HEK293 (cell line): ENCODE measurements around the gene EEFSEC.

Experiments
- CTCF ChIA-PET: fragments of 350-600 bp; formaldehyde crosslinking; extraction: SDS; loops from one replicate; lab custom pipeline; 2021; ENCODE audit warnings: antibody characterized with exemption; lab: Yijun Ruan, JAX
- POLR2A ChIA-PET: fragments of 300-600 bp; formaldehyde crosslinking; extraction: SDS; loops from one replicate; lab custom pipeline; 2020; ENCODE audit warnings: antibody characterized with exemption, inconsistent platforms; lab: Yijun Ruan, JAX
- H3K27ac ChIP-seq: fragments of 200-500 bp; sonication (Bioruptor generic); 2 replicates; pipeline ENCODE4 v1.5.1; 2014; ENCODE audit warnings: low read depth, low read length, control low read depth, inconsistent platforms; ENCODE audit errors: extremely low read depth
- H3K36me3 ChIP-seq, 2 experiments: fragments of 200-500 bp in 1 of 2; sonication (Bioruptor generic) in 1 of 2; 1 replicate in 1 of 2; 2 replicates in 1 of 2; pipeline ENCODE4 v1.5.1; 2014 to 2017; ENCODE audit warnings: inconsistent platforms in 2 of 2, low read length in 2 of 2; ENCODE audit not compliant: control insufficient read depth in 2 of 2, insufficient read depth in 1 of 2
- H3K4me1 ChIP-seq: fragments of 200-500 bp; sonication (Bioruptor generic); 2 replicates; pipeline ENCODE4 v1.5.1; 2014; ENCODE audit warnings: mild to moderate bottlenecking, low read length, inconsistent platforms; ENCODE audit not compliant: control insufficient read depth, insufficient read depth
- H3K4me3 ChIP-seq: 2 replicates; pipeline ENCODE4 v1.5.1; 2011; ENCODE audit warnings: low read depth, mild to moderate bottlenecking, control low read depth, low read length, moderate library complexity
- H3K9me3 ChIP-seq: fragments of 200-500 bp; sonication (Bioruptor generic); 2 replicates; pipeline ENCODE4 v1.5.1; 2014; ENCODE audit warnings: low read depth, low read length, inconsistent platforms; ENCODE audit not compliant: control insufficient read depth, insufficient read depth
- BCL11A ChIP-seq: fragments of 450-650 bp; formaldehyde crosslinking; IDR thresholded peaks from 2 replicates; pipeline ENCODE4 v1.5.1; 2016; ENCODE audit warnings: low read depth, missing biosample characterization, missing genetic modification characterization
- KLF10 ChIP-seq: fragments of 450-650 bp; IDR thresholded peaks from 2 replicates; pipeline ENCODE4 v1.5.1; 2018; ENCODE audit warnings: missing biosample characterization, mild to moderate bottlenecking, missing genetic modification characterization
- SCRT2 ChIP-seq: fragments of 450-650 bp; formaldehyde crosslinking; IDR thresholded peaks from 2 replicates; pipeline ENCODE4 v1.5.1; 2016; ENCODE audit warnings: missing biosample characterization, missing genetic modification characterization
- ZIC2 ChIP-seq: fragments of 450-650 bp; formaldehyde crosslinking; IDR thresholded peaks from 2 replicates; pipeline ENCODE4 v1.5.1; 2016; ENCODE audit warnings: missing biosample characterization, missing genetic modification characterization
- ZNF10 ChIP-seq: fragments of 450-650 bp; formaldehyde crosslinking; IDR thresholded peaks from 2 replicates; pipeline ENCODE4 v1.5.1; 2017; ENCODE audit warnings: missing biosample characterization, missing genetic modification characterization
- ZNF132 ChIP-seq: fragments of 450-650 bp; formaldehyde crosslinking; IDR thresholded peaks from 2 replicates; pipeline ENCODE4 v1.5.1; 2017; ENCODE audit warnings: missing biosample characterization, missing genetic modification characterization, borderline replicate concordance
- ZNF140 ChIP-seq: fragments of 450-650 bp; formaldehyde crosslinking; IDR thresholded peaks from 2 replicates; pipeline ENCODE4 v1.5.1; 2016; ENCODE audit warnings: missing biosample characterization, missing genetic modification characterization
- ZNF223 ChIP-seq: fragments of 450-650 bp; formaldehyde crosslinking; IDR thresholded peaks from 2 replicates; pipeline ENCODE4 v1.5.1; 2016; ENCODE audit warnings: missing biosample characterization, missing genetic modification characterization
- ZNF266 ChIP-seq: fragments of 450-650 bp; formaldehyde crosslinking; IDR thresholded peaks from 2 replicates; pipeline ENCODE4 v1.5.1; 2016; ENCODE audit warnings: missing biosample characterization, missing genetic modification characterization, low read depth
- ZNF37A ChIP-seq: fragments of 450-650 bp; IDR thresholded peaks from 2 replicates; pipeline ENCODE4 v1.5.1; 2018; ENCODE audit warnings: missing biosample characterization, missing genetic modification characterization
- ZNF426 ChIP-seq: fragments of 450-650 bp; formaldehyde crosslinking; IDR thresholded peaks from 2 replicates; pipeline ENCODE4 v1.5.1; 2017; ENCODE audit warnings: missing biosample characterization, missing genetic modification characterization, mild to moderate bottlenecking, inconsistent platforms, moderate library complexity
- ZNF48 ChIP-seq: fragments of 450-650 bp; formaldehyde crosslinking; IDR thresholded peaks from 2 replicates; pipeline ENCODE4 v1.5.1; 2016; ENCODE audit warnings: missing biosample characterization, missing genetic modification characterization
- ZNF558 ChIP-seq: fragments of 450-650 bp; formaldehyde crosslinking; IDR thresholded peaks from 2 replicates; pipeline ENCODE4 v1.5.1; 2016; ENCODE audit warnings: missing biosample characterization, missing genetic modification characterization
- ZNF658 ChIP-seq: fragments of 450-650 bp; formaldehyde crosslinking; IDR thresholded peaks from 2 replicates; pipeline ENCODE4; 2016; ENCODE audit warnings: missing biosample characterization, missing genetic modification characterization
- ZNF792 ChIP-seq: fragments of 450-650 bp; formaldehyde crosslinking; IDR thresholded peaks from 2 replicates; pipeline ENCODE4 v1.5.1; 2016; ENCODE audit warnings: missing biosample characterization, missing genetic modification characterization
- ZNF843 ChIP-seq: fragments of 450-650 bp; formaldehyde crosslinking; IDR thresholded peaks from 2 replicates; pipeline ENCODE4 v1.5.1; 2016; ENCODE audit warnings: missing biosample characterization, missing genetic modification characterization
- TF ChIP-seq, protein P1 (sequence below): fragments of 450-650 bp; formaldehyde crosslinking; IDR thresholded peaks from 2 replicates; pipeline ENCODE4 v1.5.1; 2016; ENCODE audit warnings: missing biosample characterization, missing genetic modification characterization, borderline replicate concordance
- TF ChIP-seq, protein P2 (sequence below): fragments of 450-650 bp; formaldehyde crosslinking; IDR thresholded peaks from 2 replicates; pipeline ENCODE4; 2016; ENCODE audit warnings: missing biosample characterization, missing genetic modification characterization
- TF ChIP-seq, protein P3 (sequence below): fragments of 450-650 bp; formaldehyde crosslinking; IDR thresholded peaks from 2 replicates; pipeline ENCODE4 v1.5.1; 2016; ENCODE audit warnings: missing biosample characterization, missing genetic modification characterization
- TF ChIP-seq, protein P4 (sequence below): fragments of 450-650 bp; formaldehyde crosslinking; IDR thresholded peaks from 2 replicates; pipeline ENCODE4 v1.5.1; 2016; ENCODE audit warnings: missing biosample characterization, missing genetic modification characterization

Gene EEFSEC

GRCh38 chr3:128166971-128167453 is 13.7 kb downstream of the EEFSEC start:
- Histone ChIP-seq H3K4me3 (no peak overlapping the region), H3K27ac (no peak overlapping the region), H3K9me3 (no peaks in the 10 kb centered on the region), H3K36me3 (peaks cover 0 to 5% of the 10 kb centered on the region in 2 experiments; a peak in 1 of 3 replicates), H3K4me1 (no peaks in the 10 kb centered on the region)
- POLR2A ChIA-PET = no interaction called here
- TF ChIP-seq ZNF140 (tag by site-specific recombination) = no peak
- no peak for TF ChIP-seq ZNF558 (tag by site-specific recombination)
- no peak for TF ChIP-seq ZNF266 (tag by site-specific recombination)
- no peak for TF ChIP-seq ZIC2 (tag by site-specific recombination)
- no peak for TF ChIP-seq BCL11A (tag by site-specific recombination)
- TF ChIP-seq, protein P1, sequence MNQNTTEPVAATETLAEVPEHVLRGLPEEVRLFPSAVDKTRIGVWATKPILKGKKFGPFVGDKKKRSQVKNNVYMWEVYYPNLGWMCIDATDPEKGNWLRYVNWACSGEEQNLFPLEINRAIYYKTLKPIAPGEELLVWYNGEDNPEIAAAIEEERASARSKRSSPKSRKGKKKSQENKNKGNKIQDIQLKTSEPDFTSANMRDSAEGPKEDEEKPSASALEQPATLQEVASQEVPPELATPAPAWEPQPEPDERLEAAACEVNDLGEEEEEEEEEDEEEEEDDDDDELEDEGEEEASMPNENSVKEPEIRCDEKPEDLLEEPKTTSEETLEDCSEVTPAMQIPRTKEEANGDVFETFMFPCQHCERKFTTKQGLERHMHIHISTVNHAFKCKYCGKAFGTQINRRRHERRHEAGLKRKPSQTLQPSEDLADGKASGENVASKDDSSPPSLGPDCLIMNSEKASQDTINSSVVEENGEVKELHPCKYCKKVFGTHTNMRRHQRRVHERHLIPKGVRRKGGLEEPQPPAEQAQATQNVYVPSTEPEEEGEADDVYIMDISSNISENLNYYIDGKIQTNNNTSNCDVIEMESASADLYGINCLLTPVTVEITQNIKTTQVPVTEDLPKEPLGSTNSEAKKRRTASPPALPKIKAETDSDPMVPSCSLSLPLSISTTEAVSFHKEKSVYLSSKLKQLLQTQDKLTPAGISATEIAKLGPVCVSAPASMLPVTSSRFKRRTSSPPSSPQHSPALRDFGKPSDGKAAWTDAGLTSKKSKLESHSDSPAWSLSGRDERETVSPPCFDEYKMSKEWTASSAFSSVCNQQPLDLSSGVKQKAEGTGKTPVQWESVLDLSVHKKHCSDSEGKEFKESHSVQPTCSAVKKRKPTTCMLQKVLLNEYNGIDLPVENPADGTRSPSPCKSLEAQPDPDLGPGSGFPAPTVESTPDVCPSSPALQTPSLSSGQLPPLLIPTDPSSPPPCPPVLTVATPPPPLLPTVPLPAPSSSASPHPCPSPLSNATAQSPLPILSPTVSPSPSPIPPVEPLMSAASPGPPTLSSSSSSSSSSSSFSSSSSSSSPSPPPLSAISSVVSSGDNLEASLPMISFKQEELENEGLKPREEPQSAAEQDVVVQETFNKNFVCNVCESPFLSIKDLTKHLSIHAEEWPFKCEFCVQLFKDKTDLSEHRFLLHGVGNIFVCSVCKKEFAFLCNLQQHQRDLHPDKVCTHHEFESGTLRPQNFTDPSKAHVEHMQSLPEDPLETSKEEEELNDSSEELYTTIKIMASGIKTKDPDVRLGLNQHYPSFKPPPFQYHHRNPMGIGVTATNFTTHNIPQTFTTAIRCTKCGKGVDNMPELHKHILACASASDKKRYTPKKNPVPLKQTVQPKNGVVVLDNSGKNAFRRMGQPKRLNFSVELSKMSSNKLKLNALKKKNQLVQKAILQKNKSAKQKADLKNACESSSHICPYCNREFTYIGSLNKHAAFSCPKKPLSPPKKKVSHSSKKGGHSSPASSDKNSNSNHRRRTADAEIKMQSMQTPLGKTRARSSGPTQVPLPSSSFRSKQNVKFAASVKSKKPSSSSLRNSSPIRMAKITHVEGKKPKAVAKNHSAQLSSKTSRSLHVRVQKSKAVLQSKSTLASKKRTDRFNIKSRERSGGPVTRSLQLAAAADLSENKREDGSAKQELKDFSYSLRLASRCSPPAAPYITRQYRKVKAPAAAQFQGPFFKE (tag by site-specific recombination) = no peak
- CTCF ChIA-PET = no interaction called here

- Histone ChIP-seq H3K4me3 (no peak overlapping the region), H3K4me1 (no peaks in the 10 kb centered on the region), H3K36me3 (no peaks in the 10 kb centered on the region), H3K27ac (no peak overlapping the region), H3K9me3 (no peaks in the 10 kb centered on the region)
- TF ChIP-seq ZNF792 (tag by site-specific recombination) (no peak), SCRT2 (no peak), ZNF843 (no peak), ZNF37A (no peak), KLF10 (no peak), ZNF140 (tag by site-specific recombination) (no peak), ZNF223 (tag by site-specific recombination) (no peak), ZNF426 (tag by site-specific recombination) (no peak), ZNF132 (tag by site-specific recombination) (no peak), ZNF48 (tag by site-specific recombination) (no peak), ZNF10 (no peak), ZNF658 (tag by site-specific recombination) (no peak)
- TF ChIP-seq, protein P2, sequence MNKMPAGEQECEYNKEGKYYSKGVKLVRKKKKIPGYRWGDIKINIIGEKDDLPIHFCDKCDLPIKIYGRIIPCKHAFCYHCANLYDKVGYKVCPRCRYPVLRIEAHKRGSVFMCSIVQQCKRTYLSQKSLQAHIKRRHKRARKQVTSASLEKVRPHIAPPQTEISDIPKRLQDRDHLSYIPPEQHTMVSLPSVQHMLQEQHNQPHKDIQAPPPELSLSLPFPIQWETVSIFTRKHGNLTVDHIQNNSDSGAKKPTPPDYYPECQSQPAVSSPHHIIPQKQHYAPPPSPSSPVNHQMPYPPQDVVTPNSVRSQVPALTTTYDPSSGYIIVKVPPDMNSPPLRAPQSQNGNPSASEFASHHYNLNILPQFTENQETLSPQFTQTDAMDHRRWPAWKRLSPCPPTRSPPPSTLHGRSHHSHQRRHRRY (tag by site-specific recombination) = no peak
- TF ChIP-seq, protein P3, sequence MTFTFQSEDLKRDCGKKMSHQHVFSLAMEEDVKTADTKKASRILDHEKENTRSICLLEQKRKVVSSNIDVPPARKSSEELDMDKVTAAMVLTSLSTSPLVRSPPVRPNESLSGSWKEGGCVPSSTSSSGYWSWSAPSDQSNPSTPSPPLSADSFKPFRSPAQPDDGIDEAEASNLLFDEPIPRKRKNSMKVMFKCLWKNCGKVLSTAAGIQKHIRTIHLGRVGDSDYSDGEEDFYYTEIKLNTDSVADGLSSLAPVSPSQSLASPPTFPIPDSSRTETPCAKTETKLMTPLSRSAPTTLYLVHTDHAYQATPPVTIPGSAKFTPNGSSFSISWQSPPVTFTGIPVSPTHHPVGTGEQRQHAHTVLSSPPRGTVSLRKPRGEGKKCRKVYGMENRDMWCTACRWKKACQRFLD = no peak
- TF ChIP-seq, protein P4, sequence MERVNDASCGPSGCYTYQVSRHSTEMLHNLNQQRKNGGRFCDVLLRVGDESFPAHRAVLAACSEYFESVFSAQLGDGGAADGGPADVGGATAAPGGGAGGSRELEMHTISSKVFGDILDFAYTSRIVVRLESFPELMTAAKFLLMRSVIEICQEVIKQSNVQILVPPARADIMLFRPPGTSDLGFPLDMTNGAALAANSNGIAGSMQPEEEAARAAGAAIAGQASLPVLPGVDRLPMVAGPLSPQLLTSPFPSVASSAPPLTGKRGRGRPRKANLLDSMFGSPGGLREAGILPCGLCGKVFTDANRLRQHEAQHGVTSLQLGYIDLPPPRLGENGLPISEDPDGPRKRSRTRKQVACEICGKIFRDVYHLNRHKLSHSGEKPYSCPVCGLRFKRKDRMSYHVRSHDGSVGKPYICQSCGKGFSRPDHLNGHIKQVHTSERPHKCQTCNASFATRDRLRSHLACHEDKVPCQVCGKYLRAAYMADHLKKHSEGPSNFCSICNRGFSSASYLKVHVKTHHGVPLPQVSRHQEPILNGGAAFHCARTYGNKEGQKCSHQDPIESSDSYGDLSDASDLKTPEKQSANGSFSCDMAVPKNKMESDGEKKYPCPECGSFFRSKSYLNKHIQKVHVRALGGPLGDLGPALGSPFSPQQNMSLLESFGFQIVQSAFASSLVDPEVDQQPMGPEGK = no peak
- POLR2A ChIA-PET = no interaction called here
- CTCF ChIA-PET = no interaction called here
Measured at GRCh38 chr3:128167646-128167972, 14.3 kb downstream of the EEFSEC start.
